ENCODE results near the gene PCK1.

- no peak for TF ChIP-seq POLR2A (IDR thresholded peaks at IDR 0.05)
- TF ChIP-seq, protein P1, sequence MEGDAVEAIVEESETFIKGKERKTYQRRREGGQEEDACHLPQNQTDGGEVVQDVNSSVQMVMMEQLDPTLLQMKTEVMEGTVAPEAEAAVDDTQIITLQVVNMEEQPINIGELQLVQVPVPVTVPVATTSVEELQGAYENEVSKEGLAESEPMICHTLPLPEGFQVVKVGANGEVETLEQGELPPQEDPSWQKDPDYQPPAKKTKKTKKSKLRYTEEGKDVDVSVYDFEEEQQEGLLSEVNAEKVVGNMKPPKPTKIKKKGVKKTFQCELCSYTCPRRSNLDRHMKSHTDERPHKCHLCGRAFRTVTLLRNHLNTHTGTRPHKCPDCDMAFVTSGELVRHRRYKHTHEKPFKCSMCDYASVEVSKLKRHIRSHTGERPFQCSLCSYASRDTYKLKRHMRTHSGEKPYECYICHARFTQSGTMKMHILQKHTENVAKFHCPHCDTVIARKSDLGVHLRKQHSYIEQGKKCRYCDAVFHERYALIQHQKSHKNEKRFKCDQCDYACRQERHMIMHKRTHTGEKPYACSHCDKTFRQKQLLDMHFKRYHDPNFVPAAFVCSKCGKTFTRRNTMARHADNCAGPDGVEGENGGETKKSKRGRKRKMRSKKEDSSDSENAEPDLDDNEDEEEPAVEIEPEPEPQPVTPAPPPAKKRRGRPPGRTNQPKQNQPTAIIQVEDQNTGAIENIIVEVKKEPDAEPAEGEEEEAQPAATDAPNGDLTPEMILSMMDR (IDR thresholded peaks at IDR 0.05) = no peak
- no peak for TF ChIP-seq EP300 (IDR thresholded peaks at IDR 0.05)
Observed at GRCh38 chr20:57609842-57610167, 48.9 kb downstream of the PCK1 start.
